SK-N-SH treated with all-trans-retinoic acid at 6 μM for 48 hours (cell line): ENCODE measurements around the gene FGFBP2.

ENCODE experiments used
- CREB5 ChIP-seq: fragments of 250-450 bp; sonication (Bioruptor Pico); IDR thresholded peaks from 2 replicates; pipeline ENCODE4 v1.5.1; 2020; ENCODE audit warnings: low read depth, mild to moderate bottlenecking, moderate library complexity
- ISL1 ChIP-seq: fragments of 250-450 bp; sonication (Bioruptor Pico); IDR thresholded peaks from 2 replicates; pipeline ENCODE4 v2.1.2; 2022; ENCODE audit warnings: mild to moderate bottlenecking, moderate library complexity
- TF ChIP-seq, protein P1 (sequence below): fragments of 250-450 bp; sonication (Bioruptor Pico); IDR thresholded peaks from 2 replicates; pipeline ENCODE4 v1.8.0; 2020; ENCODE audit warnings: mild to moderate bottlenecking, moderate library complexity, borderline replicate concordance

GRCh38 chr4:15918484-15919129 is 44.4 kb downstream of the FGFBP2 start:
- TF ChIP-seq, protein P1, sequence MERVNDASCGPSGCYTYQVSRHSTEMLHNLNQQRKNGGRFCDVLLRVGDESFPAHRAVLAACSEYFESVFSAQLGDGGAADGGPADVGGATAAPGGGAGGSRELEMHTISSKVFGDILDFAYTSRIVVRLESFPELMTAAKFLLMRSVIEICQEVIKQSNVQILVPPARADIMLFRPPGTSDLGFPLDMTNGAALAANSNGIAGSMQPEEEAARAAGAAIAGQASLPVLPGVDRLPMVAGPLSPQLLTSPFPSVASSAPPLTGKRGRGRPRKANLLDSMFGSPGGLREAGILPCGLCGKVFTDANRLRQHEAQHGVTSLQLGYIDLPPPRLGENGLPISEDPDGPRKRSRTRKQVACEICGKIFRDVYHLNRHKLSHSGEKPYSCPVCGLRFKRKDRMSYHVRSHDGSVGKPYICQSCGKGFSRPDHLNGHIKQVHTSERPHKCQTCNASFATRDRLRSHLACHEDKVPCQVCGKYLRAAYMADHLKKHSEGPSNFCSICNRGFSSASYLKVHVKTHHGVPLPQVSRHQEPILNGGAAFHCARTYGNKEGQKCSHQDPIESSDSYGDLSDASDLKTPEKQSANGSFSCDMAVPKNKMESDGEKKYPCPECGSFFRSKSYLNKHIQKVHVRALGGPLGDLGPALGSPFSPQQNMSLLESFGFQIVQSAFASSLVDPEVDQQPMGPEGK, result no peak
- TF ChIP-seq ISL1 (CRISPR knock-in tag) (no peak), CREB5 (CRISPR knock-in tag) (no peak)
